Activated CD4-positive, alpha-beta memory T cell treated with anti-CD3 and anti-CD28 coated beads, Interleukin-2, amount 10 ng/mL, durations not matched to agents 7 days and 5 days (primary cell): ENCODE results near the gene DGLUCY. TPM values are rescaled to one million over a fixed set of nuclear protein-coding genes. Genes with fewer than 3 reads are reported as not detected.

Source experiments
- CTCF ChIA-PET: fragments of 350-600 bp; sonication (Branson Sonifier 250); formaldehyde crosslinking; loops from one replicate; lab custom pipeline; 2021; ENCODE audit warnings: antibody characterized with exemption, inconsistent platforms; lab: Charles Lee
- POLR2A ChIA-PET: fragments of 350-600 bp; sonication (Branson Sonifier 250); formaldehyde crosslinking; loops from one replicate; lab custom pipeline; 2021; ENCODE audit warnings: antibody characterized with exemption; lab: Charles Lee
- DNase-seq: peaks from one replicate; pipeline ENCODE4 v3.0.0-alpha.2; 2020
- H3K27ac Mint-ChIP-seq: one replicate; pipeline ENCODE4 v1.8.0; 2021; ENCODE audit warnings: mild to moderate bottlenecking, mixed read lengths
- H3K27me3 Mint-ChIP-seq: one replicate; pipeline ENCODE4 v1.8.0; 2021; ENCODE audit warnings: mixed read lengths
- H3K36me3 Mint-ChIP-seq: one replicate; pipeline ENCODE4 v1.8.0; 2021; ENCODE audit warnings: low read depth, mixed read lengths
- H3K4me1 Mint-ChIP-seq: one replicate; pipeline ENCODE4 v1.8.0; 2021; ENCODE audit warnings: mixed read lengths
- H3K4me3 Mint-ChIP-seq: one replicate; pipeline ENCODE4 v1.8.0; 2021; ENCODE audit warnings: mild to moderate bottlenecking, mixed read lengths
- H3K9me3 Mint-ChIP-seq: one replicate; pipeline ENCODE4 v1.8.0; 2021; ENCODE audit warnings: mixed read lengths
- total RNA-seq, 2 experiments: library from RNA; stranded (reverse); gene quantifications; one replicate each; pipeline ENCODE4 v1.2.3, GENCODE V29; 2021

Gene DGLUCY
- total RNA-seq, 2 experiments from 2014 or later = 112 to 115 TPM

DNA sequence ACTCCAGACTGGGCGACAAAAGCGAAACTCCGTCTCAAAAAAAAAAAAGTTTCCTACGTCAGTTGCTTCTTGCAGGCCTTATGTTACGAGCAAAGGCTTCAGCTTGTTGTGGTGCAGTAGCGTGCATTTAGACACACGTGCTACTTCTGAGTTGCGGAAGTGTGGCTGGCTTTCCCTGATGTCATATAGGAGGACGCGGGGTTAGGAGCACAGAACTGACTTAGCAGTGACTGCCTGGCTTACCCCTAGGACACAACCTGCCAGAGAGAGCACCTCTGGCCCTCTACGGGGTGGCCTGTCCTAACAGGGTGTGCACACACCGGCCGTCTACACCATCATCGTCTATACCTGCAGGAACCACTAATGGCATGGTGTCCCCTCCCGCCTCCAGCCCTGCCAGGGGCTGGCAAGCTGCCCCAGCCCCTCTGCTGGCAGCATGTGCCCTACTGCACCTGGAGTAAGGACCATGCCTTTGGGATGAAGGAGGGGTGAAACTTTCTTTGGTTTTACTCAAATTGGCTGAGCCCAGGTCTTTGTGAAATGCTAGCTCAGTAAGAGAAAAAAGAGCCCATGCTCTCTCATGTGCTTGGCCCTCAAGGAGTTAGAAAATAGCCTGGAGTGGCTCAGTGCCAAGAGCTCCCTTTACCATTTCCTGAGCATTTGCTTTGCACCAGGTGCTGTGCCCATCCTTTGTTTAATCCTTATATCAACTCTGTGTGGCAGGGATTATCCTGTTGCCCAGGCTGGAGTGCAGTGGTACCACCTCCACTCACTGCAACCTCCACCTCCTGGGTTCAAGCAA, 132.4 kb downstream of the DGLUCY start:
- ChIA-PET CTCF (interaction anchor here (0.6 to 6.6 kb wide), 9 partner anchors 10 to 445 kb away, joined by 3 to 66 read pairs (median 11); no protein-coding TSS in a partner anchor), POLR2A (interaction anchor here (0.6 to 18.3 kb wide), 18 partner anchors 8 to 185 kb away, joined by 3 to 886 read pairs (median 46); partner anchors contain the start of genes CCDC88C, DGLUCY and RPS6KA5)
- Mint-ChIP-seq H3K27me3 (no peaks in the 10 kb centered on the region), H3K4me3 (peak overlapping the region; percentile 96), H3K9me3 (no peaks in the 10 kb centered on the region), H3K36me3 (peaks cover 87% of the 10 kb centered on the region), H3K4me1 (peaks cover 82% of the 10 kb centered on the region), H3K27ac (peak overlapping the region; percentile 97)
- peak; percentile 91 for DNase-seq

DNA sequence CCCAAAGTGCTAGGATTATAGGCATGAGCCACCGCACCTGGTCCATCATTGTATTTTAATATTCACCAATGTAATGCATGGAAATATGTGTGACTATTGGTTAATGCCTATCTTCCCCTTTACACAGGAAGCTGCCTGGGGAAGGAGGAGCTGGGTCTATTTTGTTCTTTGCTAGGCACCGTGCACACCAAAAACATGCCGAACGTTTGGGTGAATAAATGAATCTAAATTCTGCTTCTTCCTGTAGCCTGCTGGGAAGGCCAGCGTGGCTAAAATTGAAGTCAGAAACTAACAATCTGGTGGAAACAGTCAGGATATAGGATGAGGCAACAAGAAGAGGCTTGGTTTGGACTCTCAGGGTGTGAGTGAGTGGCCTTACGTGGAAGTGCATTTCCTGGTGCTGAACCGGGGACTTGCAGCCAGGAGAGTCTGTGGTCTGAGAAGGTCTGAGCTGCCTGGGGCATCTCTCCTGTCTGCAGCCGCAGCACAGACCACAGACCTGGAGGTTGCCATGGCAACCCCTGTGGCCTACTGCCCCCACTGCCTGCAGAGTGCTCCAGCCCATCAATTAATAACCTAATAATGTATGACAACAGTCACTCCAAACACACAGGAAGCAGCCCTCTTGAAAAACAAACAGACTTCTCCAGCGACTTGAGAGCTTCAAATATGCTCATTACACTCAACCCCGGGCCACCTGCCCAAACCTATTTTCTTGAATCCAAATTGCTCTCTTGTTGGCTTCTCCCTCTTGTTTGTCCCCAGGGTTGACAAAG, 136.2 kb downstream of the DGLUCY start:
- Mint-ChIP-seq H3K9me3 (no peaks in the 10 kb centered on the region), H3K27me3 (no peaks in the 10 kb centered on the region), H3K36me3 (peaks cover 57% of the 10 kb centered on the region), H3K4me1 (peaks cover 89% of the 10 kb centered on the region), H3K27ac (peak overlapping the region; percentile 97), H3K4me3 (peak overlapping the region; percentile 49)
- ChIA-PET CTCF (interaction anchor here (0.8 to 2.9 kb wide), 11 partner anchors 7 to 76 kb away, joined by 3 to 22 read pairs (median 4); no protein-coding TSS in a partner anchor), POLR2A (interaction anchor here (0.7 to 18.3 kb wide), 17 partner anchors 5 to 866 kb away, joined by 3 to 886 read pairs (median 5); partner anchors contain the start of genes GPR68, RPS6KA5 and TC2N)
- DNase-seq = peak; percentile 82

DNA sequence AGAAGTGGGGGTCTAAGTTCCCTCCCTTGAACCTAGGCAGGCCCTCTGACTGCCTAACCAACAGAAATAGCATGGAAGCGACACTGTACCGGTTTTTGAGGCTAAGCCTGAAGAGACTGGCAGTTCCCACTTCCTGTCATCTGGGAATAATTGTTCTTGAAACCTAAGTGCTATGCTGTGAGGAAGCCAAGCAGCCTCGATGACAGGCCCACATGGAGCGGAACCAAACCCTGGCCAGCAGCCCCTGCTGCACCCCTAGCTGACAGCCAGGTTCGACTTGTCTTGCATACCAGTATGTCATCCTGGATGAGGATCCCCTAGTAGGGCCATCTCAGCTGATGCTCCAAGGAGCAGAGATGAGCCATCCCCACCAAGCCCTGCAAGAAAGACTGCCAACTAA, 137.0 kb downstream of the DGLUCY start:
- Mint-ChIP-seq H3K36me3 (peaks cover 54% of the 10 kb centered on the region), H3K9me3 (no peaks in the 10 kb centered on the region), H3K27me3 (no peaks in the 10 kb centered on the region), H3K4me1 (peaks cover 89% of the 10 kb centered on the region), H3K27ac (peak overlapping the region; percentile 97), H3K4me3 (peak overlapping the region; percentile 36)
- ChIA-PET POLR2A (interaction anchor here (1.1 to 18.3 kb wide), 11 partner anchors 5 to 190 kb away, joined by 3 to 886 read pairs (median 6); partner anchors contain the start of genes GPR68 and RPS6KA5), CTCF (interaction anchor here (1.0 to 2.5 kb wide), 5 partner anchors 11 to 76 kb away, joined by 4 to 21 read pairs (median 6); no protein-coding TSS in a partner anchor)
- DNase-seq = no peak

DNA sequence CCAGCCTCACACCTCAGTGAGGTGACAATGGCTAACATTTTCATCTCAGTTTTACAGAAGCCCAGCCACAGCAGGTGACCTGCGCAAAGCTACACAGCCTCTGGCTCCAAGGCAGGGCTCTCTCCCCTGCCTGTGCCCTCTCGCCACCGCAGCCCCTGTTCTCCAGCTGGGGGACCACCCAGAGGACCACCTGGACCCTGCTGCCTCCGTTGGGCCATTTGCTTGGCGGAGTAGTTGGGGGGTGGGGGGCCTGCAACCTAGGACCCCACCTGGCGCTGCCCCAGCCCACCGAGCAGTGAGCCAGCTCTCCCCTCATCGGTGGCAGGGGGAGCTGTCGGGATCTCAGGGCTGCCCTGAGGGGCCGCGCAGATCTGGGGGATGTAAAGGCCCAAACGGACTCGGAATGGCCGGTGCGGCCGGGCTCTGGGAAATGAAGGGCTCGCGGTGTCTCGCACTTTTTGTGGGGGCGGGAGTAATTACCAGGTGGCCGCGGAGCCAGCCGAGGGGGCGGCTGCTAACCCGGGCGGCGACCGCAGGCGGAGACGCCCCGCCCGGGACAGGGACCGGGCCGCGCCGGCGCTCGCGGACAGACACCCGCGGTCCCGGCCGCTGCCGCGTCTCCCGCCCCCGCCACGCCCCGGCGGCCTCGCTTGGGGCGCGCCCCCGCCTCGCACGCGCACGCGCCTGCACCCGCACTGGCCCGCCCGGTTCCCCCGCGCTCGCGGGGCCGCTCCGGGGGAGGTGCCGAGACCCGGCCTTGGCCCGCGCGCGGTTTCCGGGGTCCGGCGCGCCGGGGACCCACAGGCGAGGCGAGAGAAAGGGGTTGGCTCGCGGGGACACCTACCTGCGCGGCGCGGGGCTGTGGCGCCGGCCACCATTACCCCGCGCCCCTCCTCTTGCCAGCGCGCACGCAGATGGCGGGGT, 139.3 kb downstream of the DGLUCY start:
- DNase-seq = peak; percentile 67
- peak overlapping the region; percentile 67 for H3K4me3 Mint-ChIP-seq

DNA sequence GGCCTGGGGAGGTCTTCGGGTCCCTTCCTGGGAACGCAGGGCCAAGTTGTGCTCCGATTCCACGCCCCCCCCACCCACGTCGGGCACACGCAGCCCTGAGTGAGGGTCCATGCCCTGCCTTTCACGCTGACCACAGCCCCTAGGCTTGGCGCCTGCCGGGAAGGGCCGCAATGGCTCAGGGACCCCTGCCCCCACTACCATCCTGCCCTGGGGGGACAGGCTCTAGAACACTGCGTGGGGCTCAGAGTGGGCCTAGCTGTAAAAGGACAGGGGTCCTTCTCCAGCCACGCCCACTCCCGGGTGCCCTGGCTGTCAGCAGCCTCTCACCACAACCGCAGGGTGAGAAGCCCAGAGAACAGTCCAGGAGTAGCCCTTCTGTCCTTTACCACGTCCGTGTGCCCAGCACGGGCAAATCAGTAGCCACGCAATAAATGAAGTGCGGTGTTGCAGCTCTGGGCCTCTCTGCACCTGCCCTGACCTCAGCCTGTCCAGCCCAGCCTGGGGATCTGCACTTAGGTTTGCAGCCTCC, 140.0 kb downstream of the DGLUCY start:
- POLR2A ChIA-PET = interaction anchor here (1.0 to 18.3 kb wide), 6 partner anchors 8 to 77 kb away, joined by 3 to 886 read pairs (median 4); partner anchors contain the start of gene GPR68
- no peaks in the 10 kb centered on the region for H3K27me3 Mint-ChIP-seq
- no peaks in the 10 kb centered on the region for H3K9me3 Mint-ChIP-seq
- DNase-seq = peak; percentile 39
- H3K4me3 Mint-ChIP-seq = peak overlapping the region; percentile 67
- H3K36me3 Mint-ChIP-seq = peaks cover 28% of the 10 kb centered on the region
- peak overlapping the region; percentile 90 for H3K27ac Mint-ChIP-seq
- CTCF ChIA-PET = interaction anchor here (0.7 to 1.1 kb wide), 2 partner anchors 9 to 77 kb away, joined by 3 to 4 read pairs; partner anchors contain the start of gene GPR68
- peaks cover 86% of the 10 kb centered on the region for H3K4me1 Mint-ChIP-seq

More for the DNA sequence above, 139.3 kb downstream of the DGLUCY start:
- Mint-ChIP-seq H3K9me3 (no peaks in the 10 kb centered on the region), H3K27ac (peak overlapping the region; percentile 97), H3K27me3 (no peaks in the 10 kb centered on the region), H3K4me1 (peaks cover 87% of the 10 kb centered on the region), H3K36me3 (peaks cover 34% of the 10 kb centered on the region)
- ChIA-PET POLR2A (interaction anchor here (1.0 to 18.3 kb wide), 8 partner anchors 4 to 76 kb away, joined by 3 to 886 read pairs (median 4); partner anchors contain the start of gene GPR68), CTCF (interaction anchor here (1.0 to 2.5 kb wide), 5 partner anchors 8 to 76 kb away, joined by 3 to 21 read pairs (median 8); partner anchors contain the start of gene GPR68)

DNA sequence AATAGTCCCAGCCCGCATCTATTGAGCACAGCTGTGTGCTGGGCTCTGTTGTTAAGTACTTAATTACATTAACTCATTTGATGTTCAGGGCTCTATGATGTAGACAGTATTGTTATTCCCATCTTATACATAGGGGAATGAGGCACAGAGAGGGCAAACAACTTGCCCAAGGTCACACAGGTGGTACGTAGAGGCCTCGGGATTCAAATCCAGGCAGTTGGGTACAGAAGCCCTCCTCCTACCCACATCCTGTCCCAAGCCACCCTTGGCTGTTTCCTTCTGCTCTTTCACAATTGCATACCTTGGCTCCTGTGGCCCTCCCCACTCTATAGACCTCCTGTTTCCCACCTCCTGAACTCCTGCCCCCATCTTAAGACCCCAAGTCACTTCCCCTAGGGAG, 140.6 kb downstream of the DGLUCY start:
- H3K4me3 Mint-ChIP-seq = peak overlapping the region; percentile 67
- H3K9me3 Mint-ChIP-seq = no peaks in the 10 kb centered on the region
- peaks cover 83% of the 10 kb centered on the region for H3K4me1 Mint-ChIP-seq
- no peaks in the 10 kb centered on the region for H3K27me3 Mint-ChIP-seq
- ChIA-PET CTCF (interaction anchor here (0.7 to 1.1 kb wide), 2 partner anchors 9 to 77 kb away, joined by 3 to 4 read pairs; partner anchors contain the start of gene GPR68), POLR2A (interaction anchor here (1.0 to 18.3 kb wide), 6 partner anchors 9 to 77 kb away, joined by 3 to 886 read pairs (median 4); partner anchors contain the start of gene GPR68)
- H3K36me3 Mint-ChIP-seq = peaks cover 25% of the 10 kb centered on the region
- H3K27ac Mint-ChIP-seq = peak overlapping the region; percentile 90
- DNase-seq = peak; percentile 69

DNA sequence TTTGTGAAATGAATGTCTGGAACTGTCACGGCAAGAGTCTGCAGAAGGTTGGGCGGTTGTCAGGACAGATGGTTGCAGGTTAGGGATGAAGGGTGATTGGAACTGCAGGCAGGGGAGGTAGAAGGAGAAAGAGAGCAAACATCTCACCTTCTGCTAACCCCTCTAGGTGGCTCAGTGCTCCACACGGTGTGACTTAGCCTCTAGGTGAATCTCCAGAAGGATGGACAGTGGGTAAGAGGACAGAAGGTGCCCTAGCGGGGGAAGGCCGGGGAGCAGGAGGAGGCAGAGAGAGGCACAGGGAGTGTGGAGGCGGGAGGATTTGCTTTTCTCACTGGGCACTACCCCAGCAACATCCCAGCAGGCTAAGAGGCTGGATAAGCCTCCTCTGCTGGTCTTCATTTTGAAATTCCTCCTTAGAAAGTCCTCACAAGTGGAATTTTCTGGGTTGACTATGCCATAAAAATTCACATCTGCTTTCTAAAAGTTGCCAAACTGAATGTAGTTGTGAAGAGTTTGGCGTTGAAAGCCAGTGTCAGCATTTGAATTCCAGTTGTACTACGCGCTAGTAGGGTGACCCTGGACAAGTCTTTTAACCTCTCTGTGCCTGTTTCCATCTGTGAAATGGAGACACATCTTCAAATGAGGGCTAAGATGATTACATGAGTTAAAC, 141.3 kb downstream of the DGLUCY start:
- POLR2A ChIA-PET = interaction anchor here (1.4 to 18.3 kb wide), 4 partner anchors 10 to 32 kb away, joined by 4 to 886 read pairs (median 282); partner anchors contain the start of gene GPR68
- no peaks in the 10 kb centered on the region for H3K27me3 Mint-ChIP-seq
- peak overlapping the region; percentile 90 for H3K27ac Mint-ChIP-seq
- H3K4me1 Mint-ChIP-seq = peaks cover 83% of the 10 kb centered on the region
- DNase-seq = no peak
- CTCF ChIA-PET = interaction anchor here (1.5 to 2.5 kb wide), 2 partner anchors 10 to 78 kb away, joined by 6 to 13 read pairs; partner anchors contain the start of gene GPR68
- H3K9me3 Mint-ChIP-seq = no peaks in the 10 kb centered on the region
- H3K4me3 Mint-ChIP-seq = peak overlapping the region; percentile 67
- H3K36me3 Mint-ChIP-seq = peaks cover 18% of the 10 kb centered on the region

DNA sequence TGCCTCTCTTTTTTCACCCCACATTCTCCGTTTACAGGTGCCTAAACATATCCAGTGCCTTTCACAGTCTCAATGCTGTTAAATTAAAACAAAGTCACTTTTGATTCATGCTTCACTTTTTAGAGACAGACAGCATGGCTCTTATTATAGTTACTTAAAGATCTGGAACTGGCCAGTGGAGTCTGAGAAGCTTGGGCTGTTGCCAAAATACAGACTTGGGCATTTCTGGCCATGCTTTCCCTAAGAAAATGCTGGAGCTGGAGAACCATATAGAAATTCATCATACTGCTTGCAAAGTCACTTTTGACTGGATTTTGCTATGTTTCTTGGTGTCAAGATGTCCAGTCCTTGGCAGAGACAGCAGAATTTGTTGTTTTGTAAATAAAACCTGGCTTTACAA, 142.8 kb downstream of the DGLUCY start:
- ChIA-PET CTCF (interaction anchor here (0.9 to 2.5 kb wide), 5 partner anchors 7 to 84 kb away, joined by 3 to 13 read pairs (median 4); partner anchors contain the start of gene GPR68), POLR2A (interaction anchor here (1.2 to 17.4 kb wide), 9 partner anchors 11 to 196 kb away, joined by 3 to 559 read pairs (median 4); partner anchors contain the start of gene GPR68)
- Mint-ChIP-seq H3K4me3 (no peak overlapping the region), H3K36me3 (peaks cover 5% of the 10 kb centered on the region), H3K4me1 (peaks cover 79% of the 10 kb centered on the region), H3K9me3 (no peaks in the 10 kb centered on the region), H3K27ac (peak overlapping the region; percentile 1), H3K27me3 (no peaks in the 10 kb centered on the region)
- no peak for DNase-seq

DNA sequence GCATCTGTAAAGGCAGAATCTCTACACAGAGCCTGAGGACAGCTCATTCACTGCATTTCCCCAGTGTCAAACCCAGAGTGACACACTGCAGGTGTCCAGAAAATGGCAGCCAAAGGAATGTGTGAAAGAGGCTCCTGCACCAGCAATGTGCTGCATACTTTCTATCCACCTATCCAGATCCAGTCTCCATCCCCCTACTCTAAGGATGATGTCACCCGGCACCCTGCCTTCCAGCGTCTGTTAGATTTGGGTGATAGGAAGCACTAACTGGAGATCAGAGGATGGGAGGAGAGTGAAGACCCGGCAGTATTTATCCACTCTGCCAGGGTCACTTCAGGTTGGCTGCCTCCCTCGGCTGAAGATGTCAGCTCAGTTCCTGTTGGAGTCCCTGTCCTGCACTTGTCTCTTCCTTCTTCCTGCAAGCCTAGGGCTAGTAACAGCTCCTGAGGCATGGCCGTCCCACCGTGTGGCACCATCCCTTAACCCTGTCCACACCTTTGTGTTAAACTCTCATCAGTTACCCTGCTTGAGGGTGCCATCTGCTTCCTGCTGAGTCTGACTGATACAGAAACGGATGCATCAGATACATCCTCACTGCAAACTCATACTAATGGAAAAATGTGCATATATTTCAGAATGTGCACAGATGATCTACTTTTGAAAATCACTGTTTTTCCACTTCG, 143.6 kb downstream of the DGLUCY start:
- no peak for DNase-seq
- Mint-ChIP-seq H3K4me1 (peaks cover 80% of the 10 kb centered on the region), H3K36me3 (no peaks in the 10 kb centered on the region), H3K27me3 (no peaks in the 10 kb centered on the region), H3K9me3 (no peaks in the 10 kb centered on the region), H3K27ac (peak overlapping the region; percentile 64), H3K4me3 (no peak overlapping the region)
- ChIA-PET CTCF (interaction anchor here (0.9 to 2.5 kb wide), 4 partner anchors 8 to 84 kb away, joined by 3 to 13 read pairs (median 5); partner anchors contain the start of gene GPR68), POLR2A (interaction anchor here (0.9 to 17.4 kb wide), 10 partner anchors 12 to 196 kb away, joined by 3 to 559 read pairs (median 4); partner anchors contain the start of gene GPR68)
